Right lobe of liver (tissue), 6 donors: ENCODE data around the gene GVQW3. TPM values are rescaled to one million over a fixed set of nuclear protein-coding genes. Genes with fewer than 3 reads are reported as not detected.

ENCODE experiments used
- ATAC-seq, 4 donors: fragments of 200-7000 bp; cut with Tn5 transposase; one replicate each; pipeline ENCODE4 v1.9.1; 2020; ENCODE audit warnings: mild to moderate bottlenecking in 4 of 4, moderate library complexity in 4 of 4
- DNase-seq, 3 donors: peaks; one replicate each; pipeline ENCODE4 v3.0.0-alpha.2; 2020
- H3K27ac ChIP-seq, 3 donors: fragments of 200-600 bp; one replicate each; pipeline ENCODE4 v1.8.0; 2022
- H3K27me3 ChIP-seq, 2 donors: fragments of 200-600 bp; one replicate each; pipeline ENCODE4 v1.8.0; 2022
- H3K36me3 ChIP-seq, 4 donors: fragments of 200-600 bp; sonication (generic) in 1 of 4; one replicate each; pipeline versions ENCODE4 v1.5.1 to v1.8.0; 2017 to 2022; ENCODE audit warnings: control low read depth in 1 of 4
- H3K4me1 ChIP-seq, 4 donors: fragments of 200-600 bp; sonication (generic) in 1 of 4; one replicate each; pipeline versions ENCODE4 v1.5.1 to v1.8.0; 2017 to 2022; ENCODE audit warnings: control low read depth in 1 of 4
- H3K4me3 ChIP-seq, 3 donors: fragments of 200-600 bp; one replicate each; pipeline ENCODE4 v1.8.0; 2022
- H3K9me3 ChIP-seq, 4 donors: fragments of 200-600 bp; sonication (generic) in 1 of 4; one replicate each; pipeline versions ENCODE4 v1.5.1 to v1.8.0; 2017 to 2022; ENCODE audit warnings: control low read depth in 1 of 4
- CTCF ChIP-seq, 4 donors: fragments of 200-600 bp in 3 of 4; fragments of 450-650 bp in 1 of 4; IDR thresholded peaks; one replicate each; pipeline versions ENCODE4 v1.5.1 to v1.8.0; 2016 to 2022; ENCODE audit warnings: antibody characterized with exemption in 4 of 4, mild to moderate bottlenecking in 2 of 4
- POLR2A ChIP-seq: fragments of 450-650 bp; IDR thresholded peaks from one replicate; pipeline ENCODE4 v1.6.1; 2017; ENCODE audit warnings: antibody characterized with exemption, mild to moderate bottlenecking
- WGBS: methylation state at CpG from one replicate; pipeline ENCODE4 v1.1.6; 2018; ENCODE audit warnings: low coverage, low lambda C conversion rate; ENCODE audit not compliant: insufficient coverage; ENCODE audit errors: missing lambda C conversion rate; 5-methylcytosine and 5-hydroxymethylcytosine counted together
- intact Hi-C, 2 donors: fragments of 100-400 bp; cut with DNase I; formaldehyde crosslinking; loops; one replicate each; pipeline versions ENCODE4 v1.11.2 to v1.14.1; 2022
- total RNA-seq, 6 experiments: library from RNA; depleted of rRNA in 2 of 6; stranded (reverse); fragments of >200 nt in 2 of 6; fragmentation: NEBNext Ultra II Directional in 3 of 6; extraction: Animal tissue kit (Norgen Biotek cat#: 25700) in 3 of 6; gene quantifications; one replicate each; pipeline versions ENCODE4 v1.1.0 to v1.2.4, GENCODE V29; 2016 to 2023
- donor health status: DM: no; HTN: yes; CAD: no.
- donor health status: DM: no; HTN: no; CAD: no.
- donor health status: DM: no; HTN: no; CAD: no.
- donor health status: DM: no; HTN: yes; CAD: no.
- donor health status: DM: no; HTN: yes; CAD: no.

The GVQW3 gene
- total RNA-seq, 6 experiments from 2014 or later: 0.32 to 0.84 (median 0.49) TPM; not detected in 1

- H3K27me3 ChIP-seq: no peaks in the 10 kb centered on the region
- peaks cover 0 to 17% (median 7%) of the 10 kb centered on the region in 4 donors for H3K4me1 ChIP-seq
- H3K9me3 ChIP-seq: no peaks in the 10 kb centered on the region
- peak; percentile 45 to 67 (median 48) for ATAC-seq
- no peak for TF ChIP-seq CTCF (IDR thresholded peaks at IDR 0.05)
- TF ChIP-seq POLR2A: no peak
- intact Hi-C loops: no loop called here
- H3K36me3 ChIP-seq: no peaks in the 10 kb centered on the region
- WGBS: 33% methylated on average over 5 of the region's 5 CpGs
- DNase-seq: peak; percentile 56 to 76 (median 60)
- no peak overlapping the region for H3K4me3 ChIP-seq
- H3K27ac ChIP-seq: no peak overlapping the region
Measured at GRCh38 chr11:76385903-76386302, 4.8 kb downstream of the GVQW3 start.

GRCh38 chr11:76388408-76388807 lies 7.3 kb downstream of the GVQW3 start:
- no peaks in the 10 kb centered on the region for H3K27me3 ChIP-seq
- peaks cover 0 to 9% (median 2%) of the 10 kb centered on the region in 4 donors for H3K4me1 ChIP-seq
- no peaks in the 10 kb centered on the region for H3K36me3 ChIP-seq
- 100% methylated on average over 2 of the region's 2 CpGs for WGBS
- no peak overlapping the region for H3K4me3 ChIP-seq
- ATAC-seq: no peak
- H3K9me3 ChIP-seq: no peaks in the 10 kb centered on the region
- intact Hi-C loops: no loop called here
- no peak for TF ChIP-seq CTCF (IDR thresholded peaks at IDR 0.05)
- TF ChIP-seq POLR2A: no peak
- no peak for DNase-seq
- H3K27ac ChIP-seq: no peak overlapping the region

- ATAC-seq: no peak
- intact Hi-C loops: no loop called here
- no peaks in the 10 kb centered on the region for H3K27me3 ChIP-seq
- no peak overlapping the region for H3K27ac ChIP-seq
- TF ChIP-seq CTCF (IDR thresholded peaks at IDR 0.05) (no peak), POLR2A (no peak)
- no peaks in the 10 kb centered on the region for H3K36me3 ChIP-seq
- WGBS: 56% methylated on average over 6 of the region's 6 CpGs
- H3K4me3 ChIP-seq: no peak overlapping the region
- H3K9me3 ChIP-seq: no peaks in the 10 kb centered on the region
- no peak for DNase-seq
- H3K4me1 ChIP-seq: peaks cover 0 to 3% (median 2%) of the 10 kb centered on the region in 4 donors
Measured at GRCh38 chr11:76391021-76391420, 9.9 kb downstream of the GVQW3 start.

- Histone ChIP-seq H3K27me3 (no peaks in the 10 kb centered on the region), H3K4me3 (no peak overlapping the region), H3K27ac (no peak overlapping the region), H3K36me3 (no peaks in the 10 kb centered on the region), H3K9me3 (no peaks in the 10 kb centered on the region), H3K4me1 (no peaks in the 10 kb centered on the region)
- 66% methylated on average over 4 of the region's 7 CpGs for WGBS
- ATAC-seq (no peak), DNase-seq (no peak)
- intact Hi-C loops: no loop called here
- TF ChIP-seq CTCF (IDR thresholded peaks at IDR 0.05) (no peak), POLR2A (no peak)
Measured at GRCh38 chr11:76391811-76392475, 10.8 kb downstream of the GVQW3 start.
